SK-N-SH (cell line): ENCODE results near the gene ATP8B3.

Source experiments
- CTCF ChIP-seq: fragments of 200-600 bp; sonication (generic); IDR thresholded peaks from 2 replicates; pipeline ENCODE4 v1.6.1; 2017; ENCODE audit warnings: antibody characterized with exemption, mild to moderate bottlenecking, moderate library complexity
- FOXM1 ChIP-seq: IDR thresholded peaks from 2 replicates; pipeline ENCODE4 v1.4.0; 2012; ENCODE audit warnings: low read depth, mild to moderate bottlenecking
- GATA2 ChIP-seq: sonication (generic); formaldehyde crosslinking; IDR thresholded peaks from 2 replicates; pipeline ENCODE4 v1.5.0; 2020; ENCODE audit warnings: mild to moderate bottlenecking, missing genetic modification reagents
- IRF3 ChIP-seq: fragments of 150-350 bp; IDR thresholded peaks from 2 replicates; pipeline ENCODE4 v1.6.1; 2016; ENCODE audit warnings: mild to moderate bottlenecking, low read depth, low read length
- ZBTB33 ChIP-seq: IDR thresholded peaks from 2 replicates; pipeline ENCODE4 v1.4.0; 2012; ENCODE audit warnings: low read depth, borderline replicate concordance

DNA sequence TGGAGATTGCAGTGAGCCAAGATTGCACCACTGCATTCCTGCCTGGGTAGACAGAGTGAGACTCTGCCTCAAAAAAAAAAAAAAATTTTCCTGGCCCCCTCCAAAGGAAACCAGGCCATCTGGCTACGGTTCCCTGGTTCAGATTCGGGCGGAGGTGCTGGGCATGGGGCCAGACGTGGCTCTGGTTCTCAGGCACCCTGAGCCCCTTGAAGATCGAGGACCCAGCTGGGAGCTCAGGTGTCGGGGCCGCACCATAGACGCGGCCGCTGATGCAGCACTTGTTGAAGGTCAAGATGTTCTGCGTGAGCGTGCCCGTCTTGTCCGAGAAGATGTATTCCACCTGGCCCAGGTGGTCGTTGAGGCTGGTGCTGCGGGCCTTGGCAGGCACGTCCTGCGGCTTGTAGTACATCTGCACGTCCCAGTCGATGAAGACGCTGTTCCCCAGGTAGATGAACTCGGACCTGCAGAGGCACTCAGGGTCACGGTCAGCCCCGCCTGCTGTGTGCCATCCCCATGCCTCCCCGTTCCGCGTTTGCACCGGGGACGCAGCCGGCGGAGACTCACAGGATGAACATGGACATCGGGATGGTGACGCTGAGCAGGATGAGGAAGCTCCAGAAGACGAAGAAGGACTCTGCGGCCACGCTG, 12.3 kb downstream of the ATP8B3 start:
- no peak for TF ChIP-seq FOXM1
- no peak for TF ChIP-seq CTCF
- TF ChIP-seq ZBTB33, result no peak
- no peak for TF ChIP-seq GATA2 (CRISPR knock-in tag)
- TF ChIP-seq IRF3, result no peak
